GM11168 (cell line): ENCODE data around the gene DGCR8.

Source experiments
- in situ Hi-C: fragments of 300-500 bp; cut with MboI; formaldehyde crosslinking; loops from one replicate; pipeline ENCODE4 v1.12.0; 2022; ENCODE audit warnings: low sequenced_read_pairs; ENCODE audit not compliant: unreplicated experiment

DGCR8 gene

GRCh38 chr22:20107951-20108756 is 28.1 kb downstream of the DGCR8 start:
- in situ Hi-C loops, result no loop called here

GRCh38 chr22:20108757-20109230 is 28.8 kb downstream of the DGCR8 start:
- in situ Hi-C loops, result no loop called here

- in situ Hi-C loops, result no loop called here
These were observed 29.6 kb downstream of the DGCR8 start for GRCh38 chr22:20109411-20110358.

- in situ Hi-C loops, result no loop called here
These were observed 30.4 kb downstream of the DGCR8 start for GRCh38 chr22:20110359-20110985.

- in situ Hi-C loops, result no loop called here
These were observed 31.1 kb downstream of the DGCR8 start for GRCh38 chr22:20111045-20111688.

GRCh38 chr22:20111689-20112622 is 31.9 kb downstream of the DGCR8 start:
- in situ Hi-C loops, result no loop called here

GRCh38 chr22:20112623-20113511 is 32.8 kb downstream of the DGCR8 start:
- in situ Hi-C loops, result no loop called here

- in situ Hi-C loops, result no loop called here
These were observed 33.7 kb downstream of the DGCR8 start for GRCh38 chr22:20113551-20114310.

- in situ Hi-C loops, result no loop called here
These were observed 34.8 kb downstream of the DGCR8 start for GRCh38 chr22:20114506-20115475.

GRCh38 chr22:20115691-20116375 is 35.8 kb downstream of the DGCR8 start, which contains the start of gene RANBP1:
Gene RANBP1 (plus strand): TSS chr22:20116104. CDS start chr22:20116185, 81 bp downstream.
- in situ Hi-C loops, result no loop called here

GRCh38 chr22:20116376-20116950 is 36.4 kb downstream of the DGCR8 start:
- in situ Hi-C loops, result no loop called here

- in situ Hi-C loops, result no loop called here
These were observed 37.1 kb downstream of the DGCR8 start, which contains the start of gene TRMT2A for GRCh38 chr22:20116951-20117632. Gene TRMT2A (minus strand): TSS chr22:20117226. CDS start chr22:20116906, 320 bp downstream.

GRCh38 chr22:20117633-20118299 is 37.7 kb downstream of the DGCR8 start:
- in situ Hi-C loops, result no loop called here
